NCI-H446 treated with DMSO at 0.1 percent for 48 hours (cell line): ENCODE data around the gene RNF207.

Experiments
- DNase-seq: peaks from one replicate; lab custom pipeline; 2025; lab: John Stamatoyannopoulos, UW

RNF207 gene, protein sequence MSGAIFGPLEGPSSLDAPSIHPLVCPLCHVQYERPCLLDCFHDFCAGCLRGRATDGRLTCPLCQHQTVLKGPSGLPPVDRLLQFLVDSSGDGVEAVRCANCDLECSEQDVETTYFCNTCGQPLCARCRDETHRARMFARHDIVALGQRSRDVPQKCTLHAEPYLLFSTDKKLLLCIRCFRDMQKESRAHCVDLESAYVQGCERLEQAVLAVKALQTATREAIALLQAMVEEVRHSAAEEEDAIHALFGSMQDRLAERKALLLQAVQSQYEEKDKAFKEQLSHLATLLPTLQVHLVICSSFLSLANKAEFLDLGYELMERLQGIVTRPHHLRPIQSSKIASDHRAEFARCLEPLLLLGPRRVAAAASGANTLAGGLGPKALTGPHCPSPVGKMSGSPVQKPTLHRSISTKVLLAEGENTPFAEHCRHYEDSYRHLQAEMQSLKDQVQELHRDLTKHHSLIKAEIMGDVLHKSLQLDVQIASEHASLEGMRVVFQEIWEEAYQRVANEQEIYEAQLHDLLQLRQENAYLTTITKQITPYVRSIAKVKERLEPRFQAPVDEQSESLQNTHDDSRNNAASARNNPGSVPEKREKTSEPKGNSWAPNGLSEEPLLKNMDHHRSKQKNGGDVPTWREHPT

DNA sequence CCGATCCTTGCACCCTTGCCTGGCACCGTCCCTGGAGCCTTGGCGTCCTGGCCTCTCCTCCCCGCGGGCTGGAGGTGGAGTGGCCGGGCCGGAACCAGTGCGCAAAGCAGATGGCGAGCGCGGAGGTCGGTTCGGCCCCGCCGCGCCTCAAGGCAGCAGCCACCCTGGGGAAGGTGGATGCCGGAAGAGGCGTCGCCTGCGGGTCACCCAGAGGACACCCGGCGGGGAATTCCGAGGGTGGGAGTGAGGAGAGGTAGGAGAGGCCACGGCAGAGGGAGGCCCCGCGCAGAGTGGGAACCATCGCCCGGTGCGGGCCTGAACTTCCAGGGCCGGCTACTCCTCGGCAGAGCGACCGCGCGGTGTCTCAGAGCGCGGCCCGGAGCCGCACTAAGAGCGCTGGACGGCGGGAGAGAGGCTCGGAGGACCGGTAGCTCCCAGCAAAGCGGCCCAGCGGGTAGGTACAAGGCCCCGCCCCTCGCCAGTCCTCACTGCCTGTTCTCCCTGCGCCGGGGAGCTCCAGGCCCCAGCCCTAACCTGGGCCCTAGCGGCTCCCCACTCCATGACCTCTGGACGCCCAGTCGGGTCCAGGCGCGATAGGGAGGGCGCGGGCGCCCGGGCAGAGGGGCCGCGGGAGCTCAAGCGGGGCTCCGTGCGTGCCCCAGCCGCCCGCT, at the start of gene RNF207:
TSS of gene RNF207 (plus strand) at position 271 of the 671 bp plus-strand sequence. CDS start 417 bp downstream, outside the sequence.
- no peak for DNase-seq

- DNase-seq, result no peak
Measured at GRCh38 chr1:6157132-6157527, 48.8 kb upstream of the RNF207 start.

- DNase-seq, result no peak
Measured at GRCh38 chr1:6157528-6158174, 48.3 kb upstream of the RNF207 start.

- no peak for DNase-seq
Measured at GRCh38 chr1:6158181-6158580, 47.7 kb upstream of the RNF207 start.

DNA sequence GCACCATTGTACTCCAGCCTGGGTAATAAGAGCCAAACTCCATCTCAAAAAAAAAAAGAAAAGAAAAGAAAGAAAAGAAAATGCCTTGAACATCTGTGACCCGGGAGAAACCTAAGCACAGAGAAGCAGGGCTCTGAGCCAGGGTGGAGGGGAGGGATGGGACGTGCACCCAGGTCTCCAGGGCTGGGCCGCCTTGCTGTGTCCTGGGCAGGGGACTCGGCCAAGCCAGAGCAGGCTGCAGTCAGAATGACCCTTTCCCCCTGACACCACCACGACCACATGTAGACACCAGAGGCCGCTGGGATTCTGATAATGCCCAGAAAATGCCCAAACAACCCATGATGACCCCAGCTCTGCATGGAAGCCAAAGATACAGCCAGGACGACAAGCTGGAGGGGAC, 43.6 kb upstream of the RNF207 start:
- no peak for DNase-seq

DNA sequence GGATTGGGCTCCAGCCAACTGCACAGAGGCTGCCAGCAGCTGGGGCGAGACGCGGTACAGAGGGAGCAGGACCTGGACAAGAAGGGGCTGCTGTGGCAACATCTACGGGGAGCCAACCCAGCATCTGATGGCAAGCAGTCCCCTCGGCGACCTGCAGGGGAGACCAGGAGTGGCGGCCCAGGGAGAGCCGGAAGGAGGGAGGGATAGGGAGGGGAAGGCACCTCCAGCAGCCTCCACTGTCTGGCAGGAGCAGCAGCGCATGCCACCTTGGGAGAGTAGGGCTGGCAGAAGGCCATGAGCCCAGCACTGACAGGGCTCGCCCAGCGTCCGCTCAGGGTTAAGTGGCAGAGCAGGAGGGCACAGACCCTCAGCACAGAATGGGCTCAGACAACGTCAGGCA, 43.1 kb upstream of the RNF207 start:
- no peak for DNase-seq

GRCh38 chr1:6163191-6163972, 42.5 kb upstream of the RNF207 start:
- DNase-seq, result no peak

DNA sequence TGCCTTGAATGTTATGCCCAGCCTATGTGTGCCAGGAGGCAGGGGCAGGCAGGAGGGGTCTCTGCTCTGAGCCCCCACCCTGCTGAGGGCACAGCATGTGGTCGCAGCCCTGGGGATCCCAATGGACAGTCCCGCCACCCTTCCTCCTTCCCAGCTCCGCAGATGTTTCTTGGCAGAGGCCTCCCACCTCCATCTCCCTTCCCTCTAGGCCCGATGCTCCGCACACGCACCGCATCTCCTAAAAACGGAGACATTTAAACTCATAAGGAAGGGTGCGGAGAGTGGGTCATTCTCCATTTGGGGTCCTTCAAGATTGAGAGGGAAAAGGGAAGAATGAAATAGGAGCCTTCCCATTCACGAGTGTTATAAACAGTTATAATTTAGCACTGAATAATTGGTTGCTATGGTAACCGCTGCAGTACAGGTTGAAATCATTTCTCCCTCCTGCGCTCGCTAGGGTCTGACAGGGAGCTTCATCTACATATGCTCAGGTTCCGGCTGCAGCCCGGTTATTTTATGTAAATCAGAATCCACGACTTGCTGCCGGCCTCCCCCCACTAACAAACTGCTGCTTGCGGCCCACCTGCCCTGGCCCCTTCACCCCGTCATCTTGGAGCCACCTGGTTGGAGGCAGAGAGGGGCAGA, 41.8 kb upstream of the RNF207 start:
- no peak for DNase-seq

GRCh38 chr1:6165027-6165426, 40.9 kb upstream of the RNF207 start:
- no peak for DNase-seq

DNA sequence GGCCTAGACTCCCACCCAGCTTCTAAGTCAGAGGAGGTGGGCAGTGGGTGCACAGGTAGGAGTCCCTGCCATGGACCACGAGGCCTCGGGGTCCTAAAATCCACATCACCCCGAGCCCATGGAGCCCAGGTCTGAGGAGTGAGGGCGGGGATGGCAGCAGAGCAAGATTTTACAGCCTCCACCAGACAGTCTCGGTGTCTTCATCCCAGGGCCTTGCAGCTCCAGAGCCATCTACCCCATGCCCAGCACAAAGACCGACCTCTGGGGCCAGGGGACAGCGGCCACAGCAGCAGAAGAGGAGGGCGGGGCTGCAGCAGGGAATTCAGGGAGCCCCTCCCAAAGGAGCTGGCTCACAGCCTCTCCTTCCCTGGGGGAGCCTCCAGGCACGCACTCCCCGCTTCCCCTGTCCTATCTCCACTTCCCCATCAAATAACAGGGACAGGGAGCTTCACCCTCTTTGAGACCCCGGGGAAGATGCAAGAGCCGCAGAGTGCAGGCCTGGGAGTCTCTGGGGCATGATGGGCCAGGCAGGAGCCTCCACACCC, 40.4 kb upstream of the RNF207 start:
- DNase-seq, result no peak

DNA sequence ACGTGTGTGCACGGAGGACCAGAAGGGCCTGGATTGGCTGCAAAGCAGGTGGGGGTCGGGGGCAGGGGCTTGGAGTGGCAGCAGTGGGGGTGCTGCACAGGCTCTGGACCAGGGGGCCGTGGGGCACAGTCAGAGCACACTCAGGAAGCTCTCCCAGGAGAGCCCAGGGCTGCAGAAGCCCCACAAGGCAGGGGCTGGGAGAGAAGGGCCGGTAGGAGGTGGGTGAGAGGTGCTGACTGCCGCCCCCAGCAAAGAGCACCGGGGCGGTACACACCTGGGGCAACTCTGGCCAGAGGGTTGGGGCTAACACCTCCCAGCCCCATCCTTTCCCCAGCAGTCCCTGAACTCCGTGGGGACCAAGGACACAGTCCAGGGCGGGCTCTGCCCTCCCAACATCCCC, 39.7 kb upstream of the RNF207 start:
- DNase-seq, result no peak

- no peak for DNase-seq
Measured at GRCh38 chr1:6166655-6167390, 39.1 kb upstream of the RNF207 start.

DNA sequence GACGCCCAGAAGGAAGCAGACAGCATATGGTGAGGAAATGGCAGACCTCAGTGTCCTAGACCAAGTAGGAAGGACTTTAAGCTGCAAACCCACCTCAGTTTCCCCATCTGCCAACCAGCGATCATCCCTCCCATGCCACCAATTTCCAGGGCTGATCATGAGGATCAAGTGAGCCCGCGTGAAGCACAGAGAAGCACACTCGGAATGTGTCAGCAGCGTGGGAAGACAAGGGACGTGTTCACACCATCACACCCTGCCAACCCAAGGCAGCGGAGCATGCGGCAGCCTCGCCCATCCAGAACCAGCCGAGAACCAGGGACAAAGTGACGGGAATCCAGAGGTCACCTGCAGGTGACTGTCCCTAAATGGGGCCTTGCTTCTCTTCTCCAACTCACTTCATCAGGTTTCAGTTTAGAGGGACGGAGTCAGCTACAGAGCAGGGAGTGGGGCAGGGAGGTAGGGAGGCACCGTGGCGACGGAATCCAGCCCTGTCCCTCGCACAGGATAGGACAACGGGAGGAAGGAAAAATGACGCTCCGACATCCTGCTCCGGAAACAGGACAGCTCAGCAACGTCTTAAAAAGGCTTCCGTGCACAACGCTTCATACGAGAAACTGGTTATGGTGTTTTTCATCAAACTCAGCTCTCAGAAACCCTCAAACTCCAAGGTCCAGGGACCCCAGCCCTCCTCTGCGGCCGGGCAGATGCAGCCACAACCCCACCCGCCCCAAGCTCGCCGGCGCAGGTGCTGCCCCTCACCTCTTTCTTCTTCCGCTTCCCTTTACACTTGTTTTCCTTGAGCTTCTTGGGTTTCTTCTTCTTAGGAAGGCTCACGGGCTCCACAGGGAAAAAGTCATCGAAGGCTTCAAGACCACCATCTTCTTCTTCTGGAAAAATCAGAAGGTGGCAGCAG, 38.3 kb upstream of the RNF207 start:
- DNase-seq, result no peak

- DNase-seq, result no peak
Measured at GRCh38 chr1:6168947-6169586, 36.9 kb upstream of the RNF207 start.

GRCh38 chr1:6170116-6170741, 35.7 kb upstream of the RNF207 start:
- DNase-seq, result no peak

- DNase-seq, result no peak
Measured at GRCh38 chr1:6170742-6171201, 35.1 kb upstream of the RNF207 start.

DNA sequence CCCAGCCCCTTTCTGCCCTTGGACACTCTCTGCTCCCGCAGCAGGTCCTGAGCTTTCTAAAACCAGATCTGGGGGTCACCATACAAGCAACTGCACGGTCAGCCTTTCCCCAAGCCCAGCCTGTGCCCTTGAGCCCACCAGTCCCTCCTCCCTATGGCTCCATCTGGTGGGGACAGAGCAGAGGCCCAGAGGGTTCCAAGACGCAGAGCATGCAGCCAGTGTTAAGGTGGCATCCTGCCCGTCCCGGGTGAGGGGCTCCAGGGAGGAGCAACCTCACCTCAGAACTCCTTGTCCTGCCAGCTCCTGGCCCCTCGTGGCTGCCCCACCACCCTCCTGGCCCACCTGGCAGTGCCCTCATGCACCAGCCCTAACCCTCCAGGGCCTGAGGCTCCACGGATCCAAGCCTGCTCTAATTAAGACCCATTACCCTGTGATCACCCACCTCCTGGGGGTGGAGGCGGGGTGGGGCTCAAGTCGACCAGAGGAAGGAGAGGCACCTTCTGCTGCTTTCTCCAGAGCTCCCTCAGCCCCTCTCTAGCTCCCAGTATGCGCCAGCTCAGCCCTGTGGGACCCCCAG, 34.3 kb upstream of the RNF207 start:
- no peak for DNase-seq

- DNase-seq, result no peak
Measured at GRCh38 chr1:6172549-6172948, 33.4 kb upstream of the RNF207 start.
